K562 (cell line): Measurements from ENCODE around the gene ERLEC1.

Source experiments
- ARID3A ChIP-seq: IDR thresholded peaks from 2 replicates; pipeline ENCODE4 v1.6.1; 2012; ENCODE audit warnings: low read depth, low read length, improper control_type of control experiment, borderline replicate concordance
- CBX2 ChIP-seq: fragments of 200-600 bp; sonication (generic); IDR thresholded peaks from one replicate; pipeline ENCODE4 v1.6.1; 2012; ENCODE audit warnings: mild to moderate bottlenecking, low read length, inconsistent platforms; ENCODE audit not compliant: insufficient read depth, poor library complexity, severe bottlenecking
- ELF1 ChIP-seq: fragments of 200-800 bp; sonication (Bioruptor generic); IDR thresholded peaks from 2 replicates; pipeline ENCODE4 v1.6.1; 2016; ENCODE audit warnings: missing genetic modification characterization, missing compliant biosample characterization
- EZH2 ChIP-seq: IDR thresholded peaks from 2 replicates; pipeline ENCODE4 v1.6.1; 2012; ENCODE audit warnings: low read depth, mild to moderate bottlenecking, inconsistent platforms, low read length, borderline replicate concordance
- IRF2 ChIP-seq: sonication (generic); formaldehyde crosslinking; IDR thresholded peaks from 2 replicates; pipeline ENCODE4 v1.8.1; 2022; ENCODE audit warnings: mild to moderate bottlenecking, missing genetic modification reagents
- POLR2A ChIP-seq: fragments of 450-650 bp; conservative IDR thresholded peaks from 2 replicates; pipeline ENCODE4 v1.6.1; 2016
- SAFB ChIP-seq: fragments of 200-400 bp; formaldehyde crosslinking; IDR thresholded peaks from 2 replicates; pipeline ENCODE4 v1.6.1; 2017; ENCODE audit warnings: low read depth, low read length, borderline replicate concordance
- SOX6 ChIP-seq: fragments of 450-650 bp; IDR thresholded peaks from 2 replicates; pipeline ENCODE4 v1.6.1; 2014; ENCODE audit warnings: mild to moderate bottlenecking
- YBX1 ChIP-seq: fragments of 450-650 bp; IDR thresholded peaks from 2 replicates; pipeline ENCODE4 v1.7.1; 2016; ENCODE audit warnings: mild to moderate bottlenecking
- ZBTB49 ChIP-seq: sonication (generic); formaldehyde crosslinking; IDR thresholded peaks from 2 replicates; pipeline ENCODE4 v1.8.0; 2022; ENCODE audit warnings: missing genetic modification reagents, mild to moderate bottlenecking, borderline replicate concordance
- TF ChIP-seq, protein P1 (sequence below), 2 experiments: fragments of 450-650 bp; formaldehyde crosslinking in 1 of 2; IDR thresholded peaks; 2 replicates each; pipeline versions ENCODE4 v1.4.0 to v1.6.1; 2014 to 2020; ENCODE audit warnings: mild to moderate bottlenecking in 2 of 2, borderline replicate concordance in 1 of 2, low read depth in 1 of 2

GRCh38 chr2:53765767-53766166 is 21.1 kb upstream of the ERLEC1 start:
- TF ChIP-seq ELF1 (tag) (no peak), CBX2 (no peak), SAFB (no peak), ZBTB49 (no peak), ARID3A (no peak; the same call in 1 of the 2 replicates), IRF2 (no peak), YBX1 (no peak), SOX6 (no peak), POLR2A (no peak), EZH2 (no peak)
- TF ChIP-seq, protein P1, sequence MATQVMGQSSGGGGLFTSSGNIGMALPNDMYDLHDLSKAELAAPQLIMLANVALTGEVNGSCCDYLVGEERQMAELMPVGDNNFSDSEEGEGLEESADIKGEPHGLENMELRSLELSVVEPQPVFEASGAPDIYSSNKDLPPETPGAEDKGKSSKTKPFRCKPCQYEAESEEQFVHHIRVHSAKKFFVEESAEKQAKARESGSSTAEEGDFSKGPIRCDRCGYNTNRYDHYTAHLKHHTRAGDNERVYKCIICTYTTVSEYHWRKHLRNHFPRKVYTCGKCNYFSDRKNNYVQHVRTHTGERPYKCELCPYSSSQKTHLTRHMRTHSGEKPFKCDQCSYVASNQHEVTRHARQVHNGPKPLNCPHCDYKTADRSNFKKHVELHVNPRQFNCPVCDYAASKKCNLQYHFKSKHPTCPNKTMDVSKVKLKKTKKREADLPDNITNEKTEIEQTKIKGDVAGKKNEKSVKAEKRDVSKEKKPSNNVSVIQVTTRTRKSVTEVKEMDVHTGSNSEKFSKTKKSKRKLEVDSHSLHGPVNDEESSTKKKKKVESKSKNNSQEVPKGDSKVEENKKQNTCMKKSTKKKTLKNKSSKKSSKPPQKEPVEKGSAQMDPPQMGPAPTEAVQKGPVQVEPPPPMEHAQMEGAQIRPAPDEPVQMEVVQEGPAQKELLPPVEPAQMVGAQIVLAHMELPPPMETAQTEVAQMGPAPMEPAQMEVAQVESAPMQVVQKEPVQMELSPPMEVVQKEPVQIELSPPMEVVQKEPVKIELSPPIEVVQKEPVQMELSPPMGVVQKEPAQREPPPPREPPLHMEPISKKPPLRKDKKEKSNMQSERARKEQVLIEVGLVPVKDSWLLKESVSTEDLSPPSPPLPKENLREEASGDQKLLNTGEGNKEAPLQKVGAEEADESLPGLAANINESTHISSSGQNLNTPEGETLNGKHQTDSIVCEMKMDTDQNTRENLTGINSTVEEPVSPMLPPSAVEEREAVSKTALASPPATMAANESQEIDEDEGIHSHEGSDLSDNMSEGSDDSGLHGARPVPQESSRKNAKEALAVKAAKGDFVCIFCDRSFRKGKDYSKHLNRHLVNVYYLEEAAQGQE (IDR thresholded peaks at IDR 0.05; ENCODE audit: borderline replicate concordance) = no peak
- TF ChIP-seq, protein P1 (CRISPR knock-in tag; IDR thresholded peaks at IDR 0.05; ENCODE audit: low read depth) = no peak
